ENCODE measurements around the gene ABTB1.

DNA sequence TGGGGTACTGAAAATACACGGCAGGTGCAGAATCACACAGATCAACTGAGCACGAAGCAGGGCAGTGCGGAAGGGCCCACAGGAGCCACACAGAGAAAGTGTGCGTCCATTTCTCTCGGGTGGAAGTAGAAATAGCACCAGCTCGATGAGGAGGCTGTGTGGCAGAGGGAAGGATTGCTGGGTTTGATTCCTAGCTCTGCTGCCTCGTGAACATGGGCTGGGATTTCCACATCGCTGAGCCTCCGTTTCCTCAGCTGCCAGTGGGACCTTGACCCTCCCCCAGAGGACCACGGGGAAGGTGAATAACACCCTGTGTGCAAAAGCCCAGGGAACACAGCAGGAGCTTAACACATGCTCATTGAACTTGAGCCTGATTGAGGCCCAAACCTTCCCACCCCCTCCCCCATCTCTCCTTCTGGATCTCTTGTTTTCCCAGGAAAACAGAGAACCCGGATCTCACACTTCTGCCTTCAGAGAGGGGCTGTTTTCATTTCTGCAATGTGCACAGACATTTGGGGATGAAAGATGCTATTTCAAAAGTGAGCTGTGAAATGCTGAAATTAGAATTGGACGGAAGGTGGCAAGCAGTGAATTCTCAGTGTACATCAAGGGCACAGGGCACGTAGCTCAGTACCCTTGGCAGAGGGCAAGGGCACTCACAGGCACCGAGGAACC lies 38.4 kb downstream of the ABTB1 start:
- TF ChIP-seq, protein P1, sequence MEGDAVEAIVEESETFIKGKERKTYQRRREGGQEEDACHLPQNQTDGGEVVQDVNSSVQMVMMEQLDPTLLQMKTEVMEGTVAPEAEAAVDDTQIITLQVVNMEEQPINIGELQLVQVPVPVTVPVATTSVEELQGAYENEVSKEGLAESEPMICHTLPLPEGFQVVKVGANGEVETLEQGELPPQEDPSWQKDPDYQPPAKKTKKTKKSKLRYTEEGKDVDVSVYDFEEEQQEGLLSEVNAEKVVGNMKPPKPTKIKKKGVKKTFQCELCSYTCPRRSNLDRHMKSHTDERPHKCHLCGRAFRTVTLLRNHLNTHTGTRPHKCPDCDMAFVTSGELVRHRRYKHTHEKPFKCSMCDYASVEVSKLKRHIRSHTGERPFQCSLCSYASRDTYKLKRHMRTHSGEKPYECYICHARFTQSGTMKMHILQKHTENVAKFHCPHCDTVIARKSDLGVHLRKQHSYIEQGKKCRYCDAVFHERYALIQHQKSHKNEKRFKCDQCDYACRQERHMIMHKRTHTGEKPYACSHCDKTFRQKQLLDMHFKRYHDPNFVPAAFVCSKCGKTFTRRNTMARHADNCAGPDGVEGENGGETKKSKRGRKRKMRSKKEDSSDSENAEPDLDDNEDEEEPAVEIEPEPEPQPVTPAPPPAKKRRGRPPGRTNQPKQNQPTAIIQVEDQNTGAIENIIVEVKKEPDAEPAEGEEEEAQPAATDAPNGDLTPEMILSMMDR (IDR thresholded peaks at IDR 0.05; ENCODE audit: low read length): no peak
- TF ChIP-seq EZH2phosphoT487 (IDR thresholded peaks at IDR 0.05; ENCODE audit: low read length): no peak
